ENCODE results near the gene LGALSL. TPM values are rescaled to one million over a fixed set of nuclear protein-coding genes. Genes with fewer than 3 reads are reported as not detected.

LGALSL gene
- total RNA-seq, 1 donor, result 11.6 TPM

- Histone ChIP-seq H3K4me1 (ENCODE audit: insufficient read depth, low read length) (peaks cover 16% of the 10 kb centered on the region), H3K4me3 (ENCODE audit: low read length) (no peak overlapping the region)
These were observed 3.6 kb downstream of the LGALSL start for GRCh38 chr2:64457524-64457923.

GRCh38 chr2:64459575-64459974 lies 5.6 kb downstream of the LGALSL start:
- peaks cover 10% of the 10 kb centered on the region for H3K4me1 ChIP-seq (ENCODE audit: insufficient read depth, low read length)
- H3K27me3 ChIP-seq (ENCODE audit: insufficient read depth, low read length), result peaks cover 13% of the 10 kb centered on the region
- no peak overlapping the region for H3K4me3 ChIP-seq (ENCODE audit: low read length)
- no peaks in the 10 kb centered on the region for H3K9me3 ChIP-seq (ENCODE audit: low read depth, low read length)

More at GRCh38 chr2:64457524-64457923, 3.6 kb downstream of the LGALSL start:
- no peaks in the 10 kb centered on the region for H3K9me3 ChIP-seq (ENCODE audit: low read depth, low read length)
- peaks cover 20% of the 10 kb centered on the region for H3K27me3 ChIP-seq (ENCODE audit: insufficient read depth, low read length)

- no peaks in the 10 kb centered on the region for H3K9me3 ChIP-seq (ENCODE audit: low read depth, low read length)
- no peak overlapping the region for H3K4me3 ChIP-seq (ENCODE audit: low read length)
- peaks cover 9% of the 10 kb centered on the region for H3K27me3 ChIP-seq (ENCODE audit: insufficient read depth, low read length)
- H3K4me1 ChIP-seq (ENCODE audit: insufficient read depth, low read length), result peaks cover 3% of the 10 kb centered on the region
These were observed 6.4 kb downstream of the LGALSL start for GRCh38 chr2:64460330-64460729.

- no peaks in the 10 kb centered on the region for H3K9me3 ChIP-seq (ENCODE audit: low read depth, low read length)
- peaks cover 5% of the 10 kb centered on the region for H3K4me1 ChIP-seq (ENCODE audit: insufficient read depth, low read length)
These were observed 7.5 kb downstream of the LGALSL start for GRCh38 chr2:64461271-64462058.

GRCh38 chr2:64462171-64462570 lies 8.2 kb downstream of the LGALSL start:
- H3K4me1 ChIP-seq (ENCODE audit: insufficient read depth, low read length), result peaks cover 7% of the 10 kb centered on the region
- no peak overlapping the region for H3K4me3 ChIP-seq (ENCODE audit: low read length)
- H3K9me3 ChIP-seq (ENCODE audit: low read depth, low read length), result no peaks in the 10 kb centered on the region
- H3K27me3 ChIP-seq (ENCODE audit: insufficient read depth, low read length), result no peaks in the 10 kb centered on the region

More at GRCh38 chr2:64461271-64462058, 7.5 kb downstream of the LGALSL start:
- Histone ChIP-seq H3K4me3 (ENCODE audit: low read length) (no peak overlapping the region), H3K27me3 (ENCODE audit: insufficient read depth, low read length) (no peaks in the 10 kb centered on the region)

GRCh38 chr2:64462940-64463700 lies 9.2 kb downstream of the LGALSL start:
- H3K27me3 ChIP-seq (ENCODE audit: insufficient read depth, low read length), result no peaks in the 10 kb centered on the region
- peaks cover 17% of the 10 kb centered on the region for H3K4me1 ChIP-seq (ENCODE audit: insufficient read depth, low read length)
- no peaks in the 10 kb centered on the region for H3K9me3 ChIP-seq (ENCODE audit: low read depth, low read length)
- H3K4me3 ChIP-seq (ENCODE audit: low read length), result no peak overlapping the region

- Histone ChIP-seq H3K4me3 (ENCODE audit: low read length) (no peak overlapping the region), H3K27me3 (ENCODE audit: insufficient read depth, low read length) (no peaks in the 10 kb centered on the region), H3K4me1 (ENCODE audit: insufficient read depth, low read length) (peaks cover 20% of the 10 kb centered on the region), H3K9me3 (ENCODE audit: low read depth, low read length) (no peaks in the 10 kb centered on the region)
These were observed 9.8 kb downstream of the LGALSL start for GRCh38 chr2:64463781-64464180.

- Histone ChIP-seq H3K4me3 (ENCODE audit: low read length) (no peak overlapping the region), H3K9me3 (ENCODE audit: low read depth, low read length) (no peaks in the 10 kb centered on the region), H3K27me3 (ENCODE audit: insufficient read depth, low read length) (no peaks in the 10 kb centered on the region), H3K4me1 (ENCODE audit: insufficient read depth, low read length) (peaks cover 20% of the 10 kb centered on the region)
These were observed 12.6 kb downstream of the LGALSL start for GRCh38 chr2:64466478-64467085.

- Histone ChIP-seq H3K4me3 (ENCODE audit: low read length) (no peak overlapping the region), H3K4me1 (ENCODE audit: insufficient read depth, low read length) (peaks cover 20% of the 10 kb centered on the region), H3K9me3 (ENCODE audit: low read depth, low read length) (no peaks in the 10 kb centered on the region), H3K27me3 (ENCODE audit: insufficient read depth, low read length) (no peaks in the 10 kb centered on the region)
These were observed 13.3 kb downstream of the LGALSL start for GRCh38 chr2:64467096-64467843.

- Histone ChIP-seq H3K27me3 (ENCODE audit: insufficient read depth, low read length) (no peaks in the 10 kb centered on the region), H3K9me3 (ENCODE audit: low read depth, low read length) (no peaks in the 10 kb centered on the region), H3K4me1 (ENCODE audit: insufficient read depth, low read length) (peaks cover 24% of the 10 kb centered on the region), H3K4me3 (ENCODE audit: low read length) (no peak overlapping the region)
These were observed 15.3 kb downstream of the LGALSL start for GRCh38 chr2:64469261-64469660.

- H3K9me3 ChIP-seq (ENCODE audit: low read depth, low read length), result no peaks in the 10 kb centered on the region
- peaks cover 28% of the 10 kb centered on the region for H3K4me1 ChIP-seq (ENCODE audit: insufficient read depth, low read length)
- no peak overlapping the region for H3K4me3 ChIP-seq (ENCODE audit: low read length)
- H3K27me3 ChIP-seq (ENCODE audit: insufficient read depth, low read length), result no peaks in the 10 kb centered on the region
These were observed 16.1 kb downstream of the LGALSL start for GRCh38 chr2:64470071-64470470.

- Histone ChIP-seq H3K27me3 (ENCODE audit: insufficient read depth, low read length) (no peaks in the 10 kb centered on the region), H3K9me3 (ENCODE audit: low read depth, low read length) (no peaks in the 10 kb centered on the region), H3K4me3 (ENCODE audit: low read length) (no peak overlapping the region), H3K4me1 (ENCODE audit: insufficient read depth, low read length) (peaks cover 28% of the 10 kb centered on the region)
These were observed 16.9 kb downstream of the LGALSL start for GRCh38 chr2:64470766-64471295.

- no peaks in the 10 kb centered on the region for H3K27me3 ChIP-seq (ENCODE audit: insufficient read depth, low read length)
- no peak overlapping the region for H3K4me3 ChIP-seq (ENCODE audit: low read length)
- H3K9me3 ChIP-seq (ENCODE audit: low read depth, low read length), result no peaks in the 10 kb centered on the region
- H3K4me1 ChIP-seq (ENCODE audit: insufficient read depth, low read length), result peaks cover 22% of the 10 kb centered on the region
These were observed 17.6 kb downstream of the LGALSL start for GRCh38 chr2:64471600-64471999.

GRCh38 chr2:64472881-64473280 lies 18.9 kb downstream of the LGALSL start:
- H3K27me3 ChIP-seq (ENCODE audit: insufficient read depth, low read length), result no peaks in the 10 kb centered on the region
- peaks cover 13% of the 10 kb centered on the region for H3K4me1 ChIP-seq (ENCODE audit: insufficient read depth, low read length)
- no peak overlapping the region for H3K4me3 ChIP-seq (ENCODE audit: low read length)
- H3K9me3 ChIP-seq (ENCODE audit: low read depth, low read length), result no peaks in the 10 kb centered on the region

Data from mononuclear cell (primary cell).